GM10847 (cell line): ENCODE measurements around the gene SMARCAD1.

Experiments used
- POLR2A ChIP-seq: IDR thresholded peaks from 2 replicates; pipeline ENCODE4 v1.6.1; 2011; ENCODE audit not compliant: insufficient read length; ENCODE audit errors: extremely low read depth

SMARCAD1 gene

GRCh38 chr4:94207469-94208224 is at the start of gene SMARCAD1:
Gene SMARCAD1 (plus strand): TSS chr4:94207865. CDS start chr4:94208395, 530 bp downstream.
- TF ChIP-seq POLR2A: peak; percentile 65

- TF ChIP-seq POLR2A: no peak
Observed at GRCh38 chr4:94158883-94159282, 48.8 kb upstream of the SMARCAD1 start.

- TF ChIP-seq POLR2A: no peak
Observed at GRCh38 chr4:94159790-94160189, 47.9 kb upstream of the SMARCAD1 start.

GRCh38 chr4:94160774-94161173 is 46.9 kb upstream of the SMARCAD1 start:
- no peak for TF ChIP-seq POLR2A

GRCh38 chr4:94165256-94165655 is 42.4 kb upstream of the SMARCAD1 start:
- TF ChIP-seq POLR2A: no peak

- no peak for TF ChIP-seq POLR2A
Observed at GRCh38 chr4:94168321-94168720, 39.3 kb upstream of the SMARCAD1 start.

- TF ChIP-seq POLR2A: no peak
Observed at GRCh38 chr4:94169803-94170372, 37.8 kb upstream of the SMARCAD1 start.

GRCh38 chr4:94171616-94172015 is 36.0 kb upstream of the SMARCAD1 start:
- no peak for TF ChIP-seq POLR2A

- TF ChIP-seq POLR2A: no peak
Observed at GRCh38 chr4:94175553-94176261, 32.0 kb upstream of the SMARCAD1 start.

GRCh38 chr4:94177822-94178221 is 29.8 kb upstream of the SMARCAD1 start:
- TF ChIP-seq POLR2A: no peak

GRCh38 chr4:94181815-94182214 is 25.9 kb upstream of the SMARCAD1 start:
- no peak for TF ChIP-seq POLR2A

GRCh38 chr4:94202769-94203168 is 4.9 kb upstream of the SMARCAD1 start:
- no peak for TF ChIP-seq POLR2A

- TF ChIP-seq POLR2A: no peak
Observed at GRCh38 chr4:94208266-94208665, 601 bp downstream of the SMARCAD1 start.

- no peak for TF ChIP-seq POLR2A
Observed at GRCh38 chr4:94208918-94209317, 1.3 kb downstream of the SMARCAD1 start.

- no peak for TF ChIP-seq POLR2A
Observed at GRCh38 chr4:94211861-94212260, 4.2 kb downstream of the SMARCAD1 start.

- no peak for TF ChIP-seq POLR2A
Observed at GRCh38 chr4:94214703-94215319, 7.1 kb downstream of the SMARCAD1 start.
